ENCODE data around the gene GNG2.

The GNG2 gene

DNA sequence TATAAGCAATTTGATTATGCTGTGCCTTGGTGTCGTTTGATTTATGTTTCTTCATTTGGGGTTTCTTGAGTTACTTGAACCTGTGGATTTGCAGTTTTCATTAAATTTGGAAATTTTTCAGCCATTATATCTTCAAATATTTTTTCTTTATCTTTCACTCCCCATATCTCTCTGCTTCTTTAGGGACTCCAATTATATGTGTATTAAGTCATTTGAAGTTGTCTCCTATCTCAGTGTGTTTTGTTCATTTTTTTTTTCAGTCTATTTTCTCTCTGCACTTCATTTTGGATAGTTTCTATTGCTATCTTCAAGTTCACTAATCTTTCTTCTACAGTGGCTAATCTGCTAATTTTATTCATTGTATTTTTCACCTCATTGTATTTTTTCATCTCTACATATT, 99.5 kb downstream of the GNG2 start:
- no peak overlapping the region for H3K4me3 ChIP-seq (ENCODE audit: insufficient read depth, low read length, poor library complexity, severe bottlenecking)
- H3K9me2 ChIP-seq (replicated peaks; ENCODE audit: insufficient read depth, low read length): no peaks in the 10 kb centered on the region
- H3K4me2 ChIP-seq (ENCODE audit: low read depth, low read length, poor library complexity, severe bottlenecking): no peak overlapping the region
- H3K9ac ChIP-seq (ENCODE audit: low read length): no peak overlapping the region
- H4K20me1 ChIP-seq (ENCODE audit: low read depth, low read length): no peaks in the 10 kb centered on the region
- no peaks in the 10 kb centered on the region for H3K27me3 ChIP-seq (ENCODE audit: low read length)
- no peak for TF ChIP-seq EZH2phosphoT487 (conservative IDR thresholded peaks at IDR 0.05; ENCODE audit: low read length)
- TF ChIP-seq, protein P1, sequence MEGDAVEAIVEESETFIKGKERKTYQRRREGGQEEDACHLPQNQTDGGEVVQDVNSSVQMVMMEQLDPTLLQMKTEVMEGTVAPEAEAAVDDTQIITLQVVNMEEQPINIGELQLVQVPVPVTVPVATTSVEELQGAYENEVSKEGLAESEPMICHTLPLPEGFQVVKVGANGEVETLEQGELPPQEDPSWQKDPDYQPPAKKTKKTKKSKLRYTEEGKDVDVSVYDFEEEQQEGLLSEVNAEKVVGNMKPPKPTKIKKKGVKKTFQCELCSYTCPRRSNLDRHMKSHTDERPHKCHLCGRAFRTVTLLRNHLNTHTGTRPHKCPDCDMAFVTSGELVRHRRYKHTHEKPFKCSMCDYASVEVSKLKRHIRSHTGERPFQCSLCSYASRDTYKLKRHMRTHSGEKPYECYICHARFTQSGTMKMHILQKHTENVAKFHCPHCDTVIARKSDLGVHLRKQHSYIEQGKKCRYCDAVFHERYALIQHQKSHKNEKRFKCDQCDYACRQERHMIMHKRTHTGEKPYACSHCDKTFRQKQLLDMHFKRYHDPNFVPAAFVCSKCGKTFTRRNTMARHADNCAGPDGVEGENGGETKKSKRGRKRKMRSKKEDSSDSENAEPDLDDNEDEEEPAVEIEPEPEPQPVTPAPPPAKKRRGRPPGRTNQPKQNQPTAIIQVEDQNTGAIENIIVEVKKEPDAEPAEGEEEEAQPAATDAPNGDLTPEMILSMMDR (IDR thresholded peaks at IDR 0.05; ENCODE audit: insufficient read depth, low read length, poor library complexity, severe bottlenecking): no peak
- no peaks in the 10 kb centered on the region for H3K36me3 ChIP-seq (ENCODE audit: low read length)
- no peak overlapping the region for H2AFZ ChIP-seq (ENCODE audit: low read depth, low read length, severe bottlenecking)
- no peaks in the 10 kb centered on the region for H3K79me2 ChIP-seq (ENCODE audit: insufficient read depth, low read length)
- H3K27ac ChIP-seq (ENCODE audit: low read depth, low read length): no peak overlapping the region
- H3F3A ChIP-seq (ENCODE audit: insufficient read depth): no peaks in the 10 kb centered on the region
- no peaks in the 10 kb centered on the region for H3K9me3 ChIP-seq (ENCODE audit: insufficient read depth, low read length)

DNA sequence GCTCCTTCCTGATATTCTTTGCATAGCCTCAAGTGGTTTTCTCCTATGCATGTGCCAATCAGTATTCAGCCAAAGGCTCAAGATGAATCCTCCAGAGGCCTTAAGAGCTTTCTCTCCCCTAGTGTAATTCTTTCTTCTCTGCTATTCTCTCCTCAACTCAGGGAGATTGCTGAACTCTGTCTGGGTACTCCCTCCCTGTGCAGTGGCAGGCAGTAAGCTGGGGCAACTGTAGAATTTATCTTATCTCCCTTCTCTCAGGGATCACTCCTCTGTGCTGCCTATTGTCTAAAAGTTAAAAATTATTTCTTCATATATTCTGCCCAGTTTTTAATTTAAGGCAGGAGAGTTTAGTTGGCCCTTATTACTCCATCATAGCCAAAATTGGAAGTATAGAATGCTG, 100.5 kb downstream of the GNG2 start:
- Histone ChIP-seq H4K20me1 (ENCODE audit: low read depth, low read length) (no peaks in the 10 kb centered on the region), H3K9me2 (replicated peaks; ENCODE audit: insufficient read depth, low read length) (no peaks in the 10 kb centered on the region), H3K9ac (ENCODE audit: low read length) (no peak overlapping the region), H3K79me2 (ENCODE audit: insufficient read depth, low read length) (no peaks in the 10 kb centered on the region), H3K27ac (ENCODE audit: low read depth, low read length) (no peak overlapping the region), H3F3A (ENCODE audit: insufficient read depth) (no peaks in the 10 kb centered on the region), H2AFZ (ENCODE audit: low read depth, low read length, severe bottlenecking) (no peak overlapping the region), H3K4me2 (ENCODE audit: low read depth, low read length, poor library complexity, severe bottlenecking) (no peak overlapping the region), H3K36me3 (ENCODE audit: low read length) (no peaks in the 10 kb centered on the region), H3K9me3 (ENCODE audit: insufficient read depth, low read length) (no peaks in the 10 kb centered on the region), H3K27me3 (ENCODE audit: low read length) (no peaks in the 10 kb centered on the region), H3K4me3 (ENCODE audit: insufficient read depth, low read length, poor library complexity, severe bottlenecking) (no peak overlapping the region)
- TF ChIP-seq EZH2phosphoT487 (conservative IDR thresholded peaks at IDR 0.05; ENCODE audit: low read length): no peak
- TF ChIP-seq, protein P1 (IDR thresholded peaks at IDR 0.05; ENCODE audit: insufficient read depth, low read length, poor library complexity, severe bottlenecking): no peak

DNA sequence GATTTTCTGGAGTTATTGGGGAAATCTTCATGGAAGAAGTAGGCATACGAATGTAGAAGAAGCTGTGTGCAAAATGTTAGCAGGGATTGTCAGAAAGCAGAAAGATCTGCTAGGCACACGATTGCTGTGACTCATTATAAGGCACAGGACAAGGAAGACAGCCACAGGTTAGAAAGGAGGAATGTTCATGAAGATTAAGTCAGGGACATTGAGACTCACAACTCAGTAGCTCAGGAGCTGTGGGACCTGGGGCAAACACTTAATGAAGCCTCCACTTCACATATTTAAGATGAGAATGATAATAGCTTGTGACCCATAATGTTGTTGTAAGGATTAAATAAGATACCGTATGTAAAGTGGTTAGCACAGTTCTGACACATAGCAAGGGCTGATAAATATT, 102.3 kb downstream of the GNG2 start:
- no peak overlapping the region for H3K9ac ChIP-seq (ENCODE audit: low read length)
- H4K20me1 ChIP-seq (ENCODE audit: low read depth, low read length): no peaks in the 10 kb centered on the region
- no peaks in the 10 kb centered on the region for H3K9me2 ChIP-seq (replicated peaks; ENCODE audit: insufficient read depth, low read length)
- no peaks in the 10 kb centered on the region for H3K9me3 ChIP-seq (ENCODE audit: insufficient read depth, low read length)
- TF ChIP-seq, protein P1 (IDR thresholded peaks at IDR 0.05; ENCODE audit: insufficient read depth, low read length, poor library complexity, severe bottlenecking): no peak
- no peak for TF ChIP-seq EZH2phosphoT487 (conservative IDR thresholded peaks at IDR 0.05; ENCODE audit: low read length)
- H3K79me2 ChIP-seq (ENCODE audit: insufficient read depth, low read length): no peaks in the 10 kb centered on the region
- no peaks in the 10 kb centered on the region for H3K27me3 ChIP-seq (ENCODE audit: low read length)
- no peaks in the 10 kb centered on the region for H3K36me3 ChIP-seq (ENCODE audit: low read length)
- H3K4me2 ChIP-seq (ENCODE audit: low read depth, low read length, poor library complexity, severe bottlenecking): no peak overlapping the region
- H3F3A ChIP-seq (ENCODE audit: insufficient read depth): no peaks in the 10 kb centered on the region
- no peak overlapping the region for H3K4me3 ChIP-seq (ENCODE audit: insufficient read depth, low read length, poor library complexity, severe bottlenecking)
- H2AFZ ChIP-seq (ENCODE audit: low read depth, low read length, severe bottlenecking): no peak overlapping the region
- H3K27ac ChIP-seq (ENCODE audit: low read depth, low read length): no peak overlapping the region
